Breast epithelium (tissue), 4 donors: ENCODE results near the gene YLPM1. TPM values are rescaled to one million over a fixed set of nuclear protein-coding genes. Genes with fewer than 3 reads are reported as not detected.
A peak's percentile ranks its signal among the peaks of the same experiment; 100 is the strongest.

Experiments used
- DNase-seq, 2 donors: peaks; one replicate each; pipeline ENCODE4 v3.0.0-alpha.2; 2019; ENCODE audit warnings: low spot score in 2 of 2
- H3K27ac ChIP-seq, 2 donors: fragments of 200-600 bp; sonication (generic) in 1 of 2; one replicate each; pipeline ENCODE4 v1.5.1; 2016 to 2019; ENCODE audit warnings: mild to moderate bottlenecking in 1 of 2
- H3K27me3 ChIP-seq, 2 donors: fragments of 200-600 bp; sonication (generic) in 1 of 2; one replicate each; pipeline versions ENCODE4 v1.5.1 to v1.6.0; 2017 to 2019; ENCODE audit warnings: control low read depth in 1 of 2, mild to moderate bottlenecking in 1 of 2
- H3K36me3 ChIP-seq: fragments of 200-600 bp; one replicate; pipeline ENCODE4 v1.5.1; 2019
- H3K4me1 ChIP-seq, 2 donors: fragments of 200-600 bp; sonication (generic); one replicate each; pipeline ENCODE4 v1.5.1; 2016 to 2019; ENCODE audit warnings: control low read depth in 1 of 2
- H3K4me3 ChIP-seq, 3 donors: fragments of 200-600 bp; sonication (generic); 1 replicate in 2 of 3; 2 replicates in 1 of 3; pipeline ENCODE4 v1.5.1; 2016 to 2019; ENCODE audit warnings: mild to moderate bottlenecking in 3 of 3, moderate library complexity in 2 of 3
- H3K9me3 ChIP-seq, 2 donors: fragments of 200-600 bp; sonication (generic) in 1 of 2; one replicate each; pipeline ENCODE4 v1.5.1; 2016 to 2019; ENCODE audit warnings: control low read depth in 1 of 2
- POLR2A ChIP-seq: fragments of 450-650 bp; IDR thresholded peaks from one replicate; pipeline ENCODE4 v1.6.1; 2016; ENCODE audit warnings: antibody characterized with exemption, mild to moderate bottlenecking, moderate library complexity
- POLR2AphosphoS5 ChIP-seq, 3 donors: sonication (generic); formaldehyde crosslinking; IDR thresholded peaks; one replicate each; pipeline ENCODE4 v1.6.1; 2017; ENCODE audit warnings: antibody characterized with exemption in 3 of 3
- intact Hi-C: fragments of 100-400 bp; cut with DNase I; formaldehyde crosslinking; loops from one replicate; pipeline ENCODE4 v1.15.1; 2023; ENCODE audit warnings: low total_unique reads
- total RNA-seq, 3 donors: library from RNA; depleted of rRNA; stranded (reverse); fragments of >200 nt; gene quantifications; one replicate each; pipeline ENCODE4 v1.1.0, GENCODE V29; 2016
- TF ChIP-seq, protein P1 (sequence below), 3 donors: fragments of 450-650 bp; IDR thresholded peaks; one replicate each; pipeline ENCODE4 v1.5.1; 2016 to 2017; ENCODE audit warnings: antibody characterized with exemption in 3 of 3, mild to moderate bottlenecking in 3 of 3, moderate library complexity in 3 of 3

YLPM1 gene
- total RNA-seq, 3 donors from 2014 or later: 50.9 to 97.0 (median 79.6) TPM

DNA sequence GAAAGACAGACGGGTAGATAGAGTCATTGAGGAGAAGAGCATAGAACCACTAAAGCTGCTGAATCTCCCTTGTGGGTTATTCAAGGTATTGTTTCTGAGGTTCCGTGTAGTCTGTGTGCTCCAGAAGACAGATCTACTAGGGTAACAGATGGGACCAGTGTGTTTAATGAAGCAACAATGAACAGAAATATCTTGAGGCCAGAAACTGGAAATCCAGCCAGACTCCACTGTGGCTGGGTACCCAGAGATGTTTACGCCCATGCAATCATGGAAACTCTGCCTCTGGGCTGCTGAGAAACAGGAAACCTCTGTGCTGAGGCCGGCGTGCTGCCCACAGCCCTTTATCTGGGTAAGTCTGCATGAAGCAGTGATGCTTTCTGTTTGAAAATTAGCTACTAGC, 104.6 kb downstream of the YLPM1 start:
- peak in 1 of 2 donors; percentile 48 for DNase-seq
- Histone ChIP-seq H3K27ac (peak overlapping the region in 1 of 2 donors; percentile 25), H3K4me1 (no peaks in the 10 kb centered on the region), H3K4me3 (no peak overlapping the region), H3K9me3 (no peaks in the 10 kb centered on the region), H3K36me3 (no peaks in the 10 kb centered on the region), H3K27me3 (no peaks in the 10 kb centered on the region)
- intact Hi-C loops: no loop called here
- TF ChIP-seq POLR2AphosphoS5 (IDR thresholded peaks at IDR 0.05) (no peak), POLR2A (no peak)
- TF ChIP-seq, protein P1, sequence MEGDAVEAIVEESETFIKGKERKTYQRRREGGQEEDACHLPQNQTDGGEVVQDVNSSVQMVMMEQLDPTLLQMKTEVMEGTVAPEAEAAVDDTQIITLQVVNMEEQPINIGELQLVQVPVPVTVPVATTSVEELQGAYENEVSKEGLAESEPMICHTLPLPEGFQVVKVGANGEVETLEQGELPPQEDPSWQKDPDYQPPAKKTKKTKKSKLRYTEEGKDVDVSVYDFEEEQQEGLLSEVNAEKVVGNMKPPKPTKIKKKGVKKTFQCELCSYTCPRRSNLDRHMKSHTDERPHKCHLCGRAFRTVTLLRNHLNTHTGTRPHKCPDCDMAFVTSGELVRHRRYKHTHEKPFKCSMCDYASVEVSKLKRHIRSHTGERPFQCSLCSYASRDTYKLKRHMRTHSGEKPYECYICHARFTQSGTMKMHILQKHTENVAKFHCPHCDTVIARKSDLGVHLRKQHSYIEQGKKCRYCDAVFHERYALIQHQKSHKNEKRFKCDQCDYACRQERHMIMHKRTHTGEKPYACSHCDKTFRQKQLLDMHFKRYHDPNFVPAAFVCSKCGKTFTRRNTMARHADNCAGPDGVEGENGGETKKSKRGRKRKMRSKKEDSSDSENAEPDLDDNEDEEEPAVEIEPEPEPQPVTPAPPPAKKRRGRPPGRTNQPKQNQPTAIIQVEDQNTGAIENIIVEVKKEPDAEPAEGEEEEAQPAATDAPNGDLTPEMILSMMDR (IDR thresholded peaks at IDR 0.05): no peak

DNA sequence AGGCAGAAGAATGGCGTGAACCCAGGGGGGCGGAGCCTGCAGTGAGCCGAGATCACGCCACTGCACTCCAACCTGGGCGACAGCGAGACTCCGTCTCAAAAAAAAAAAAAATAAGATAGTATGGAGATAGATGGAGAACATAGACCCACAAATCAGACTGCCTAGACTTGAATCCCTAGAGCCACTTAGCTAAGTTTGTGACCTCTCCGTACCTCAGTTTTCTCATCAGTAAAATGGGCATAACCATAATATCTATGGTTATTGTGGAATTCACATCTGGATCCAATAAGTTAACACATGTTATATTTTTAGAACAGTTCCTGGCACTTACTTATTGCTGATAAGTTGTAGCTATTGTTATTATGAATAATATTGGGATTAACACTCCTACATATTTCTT, 105.6 kb downstream of the YLPM1 start:
- H3K27me3 ChIP-seq: no peaks in the 10 kb centered on the region
- no peak for DNase-seq
- no peaks in the 10 kb centered on the region for H3K4me1 ChIP-seq
- H3K36me3 ChIP-seq: no peaks in the 10 kb centered on the region
- no peaks in the 10 kb centered on the region for H3K9me3 ChIP-seq
- H3K27ac ChIP-seq: no peak overlapping the region
- H3K4me3 ChIP-seq: no peak overlapping the region
- intact Hi-C loops: no loop called here
- TF ChIP-seq POLR2AphosphoS5 (IDR thresholded peaks at IDR 0.05) (no peak), POLR2A (no peak)

DNA sequence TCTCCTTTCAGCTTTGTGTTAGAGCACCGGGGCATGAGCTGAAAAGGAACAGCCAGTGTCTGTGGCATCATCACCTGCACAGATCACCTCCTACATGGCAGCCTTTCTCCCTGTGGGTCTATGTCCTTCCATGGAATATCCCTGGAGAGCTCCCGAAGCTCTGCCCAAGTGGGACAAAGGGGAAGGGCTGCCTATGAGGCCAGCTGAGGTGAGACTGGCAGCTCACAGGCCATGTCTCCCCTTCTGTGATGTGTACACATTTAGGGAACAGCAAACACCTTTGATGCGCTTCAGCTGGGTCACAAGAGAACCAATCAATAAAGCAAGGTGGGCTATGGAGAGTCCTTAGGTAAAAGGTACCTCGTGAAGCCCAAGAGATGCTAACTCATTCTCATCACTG, 108.7 kb downstream of the YLPM1 start:
- Histone ChIP-seq H3K27me3 (no peaks in the 10 kb centered on the region), H3K4me3 (no peak overlapping the region), H3K27ac (no peak overlapping the region), H3K4me1 (no peaks in the 10 kb centered on the region), H3K36me3 (no peaks in the 10 kb centered on the region), H3K9me3 (no peaks in the 10 kb centered on the region)
- intact Hi-C loops: no loop called here
- TF ChIP-seq POLR2A (no peak), POLR2AphosphoS5 (IDR thresholded peaks at IDR 0.05) (no peak)
- TF ChIP-seq, protein P1 (IDR thresholded peaks at IDR 0.05): no peak
- DNase-seq: no peak

DNA sequence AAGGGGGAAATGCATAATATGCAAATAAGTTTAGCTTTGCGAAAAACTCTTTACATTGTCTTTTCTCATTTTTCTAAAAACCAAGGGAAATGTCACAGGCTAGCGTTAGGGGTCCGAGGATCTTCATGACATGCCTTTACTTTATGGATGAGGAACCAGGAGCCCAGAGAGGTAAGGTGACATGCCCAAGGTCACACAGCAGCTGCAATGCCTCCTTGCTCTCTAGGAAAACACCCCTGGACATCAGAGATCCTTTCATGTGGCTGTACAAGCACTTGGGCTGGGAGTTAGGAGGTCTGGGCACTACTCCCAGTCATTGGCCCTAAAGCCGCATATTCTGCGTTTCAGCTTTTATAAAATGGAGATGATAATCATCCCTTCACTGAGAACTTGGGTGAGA, 112.1 kb downstream of the YLPM1 start:
- intact Hi-C loops: loop anchor here (2.0 kb wide), 1 partner anchor 78 kb away; no protein-coding TSS in a partner anchor
- Histone ChIP-seq H3K4me1 (no peaks in the 10 kb centered on the region), H3K4me3 (no peak overlapping the region), H3K27me3 (no peaks in the 10 kb centered on the region), H3K27ac (no peak overlapping the region), H3K9me3 (no peaks in the 10 kb centered on the region), H3K36me3 (no peaks in the 10 kb centered on the region)
- DNase-seq: no peak
- TF ChIP-seq POLR2AphosphoS5 (IDR thresholded peaks at IDR 0.05): no peak
- TF ChIP-seq POLR2A: no peak
- TF ChIP-seq, protein P1 (IDR thresholded peaks at IDR 0.05): no peak

DNA sequence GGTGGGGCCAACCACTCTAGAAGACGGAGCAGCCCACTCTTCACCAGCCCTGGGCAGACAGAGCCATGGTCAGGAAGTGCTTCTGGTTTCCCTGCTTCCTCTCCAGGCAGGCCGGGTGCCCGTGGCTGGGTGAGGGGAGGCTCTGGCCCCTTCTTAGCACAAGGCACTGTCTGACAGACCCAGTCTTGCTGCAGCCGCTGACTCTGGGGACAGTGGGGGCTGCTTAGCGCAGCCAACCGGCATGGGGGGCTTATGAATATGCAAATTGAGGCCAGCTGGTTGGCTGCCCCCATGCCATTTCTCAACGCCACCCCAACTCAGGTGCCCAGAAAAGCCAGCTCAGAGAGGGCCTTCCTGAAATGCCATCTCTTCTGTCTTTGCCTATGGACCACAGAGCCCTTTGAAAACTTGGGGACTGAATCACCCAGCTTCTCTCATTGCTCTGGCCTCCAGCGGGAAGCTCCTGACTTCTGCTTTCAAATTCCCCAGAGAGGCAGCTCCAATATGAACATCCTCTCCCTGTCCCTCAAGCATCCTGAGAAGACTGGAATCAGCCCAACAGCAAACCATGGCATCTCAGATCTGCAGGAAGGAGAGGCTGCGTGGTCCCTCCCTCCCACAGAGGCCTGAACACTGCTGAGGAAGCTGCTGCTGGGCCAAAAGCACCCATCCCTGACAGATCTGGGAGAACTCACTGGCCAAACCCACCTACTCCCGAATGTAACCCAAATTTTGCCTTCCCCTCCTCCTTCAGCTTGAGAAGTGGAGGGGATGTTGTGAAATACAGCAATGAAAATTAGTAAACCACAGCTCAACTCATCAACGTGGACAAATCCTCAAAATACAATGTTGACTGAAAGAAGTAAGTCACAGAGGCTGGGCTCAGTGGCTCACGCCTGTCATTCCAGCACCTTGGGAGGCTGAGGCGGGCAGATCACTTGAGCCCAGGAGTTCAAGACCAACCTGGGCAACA, 113.1 kb downstream of the YLPM1 start, which contains the start of gene PROX2:
TSS of gene PROX2 (minus strand) at position 205 of the 973 bp plus-strand sequence. CDS start 12,311 bp downstream, outside the sequence.
- no peaks in the 10 kb centered on the region for H3K27me3 ChIP-seq
- TF ChIP-seq POLR2AphosphoS5 (IDR thresholded peaks at IDR 0.05): no peak
- TF ChIP-seq POLR2A: no peak
- TF ChIP-seq, protein P1 (IDR thresholded peaks at IDR 0.05): no peak
- H3K27ac ChIP-seq: no peak within 1 kb of the TSS
- no peaks in the 10 kb centered on the region for H3K36me3 ChIP-seq
- no peak within 1 kb of the TSS for H3K4me3 ChIP-seq
- H3K9me3 ChIP-seq: no peaks in the 10 kb centered on the region
- intact Hi-C loops: loop anchor here (2.0 kb wide), 1 partner anchor 79 kb away; no protein-coding TSS in a partner anchor
- H3K4me1 ChIP-seq: no peaks in the 10 kb centered on the region
- DNase-seq: no peak
